Choroid plexus epithelial cell (primary cell): ENCODE data around the gene TTC1.

Experiments
- DNase-seq: peaks from one replicate; pipeline ENCODE4 v3.0.0-alpha.2; 2010; ENCODE audit warnings: low read depth
- H3K4me3 ChIP-seq: 2 replicates; pipeline ENCODE4 v1.5.1; 2011; ENCODE audit warnings: low read depth, mild to moderate bottlenecking, control low read depth, low read length, moderate library complexity
- TF ChIP-seq, protein P1 (sequence below): conservative IDR thresholded peaks from 2 replicates; pipeline ENCODE4 v1.5.1; 2011; ENCODE audit warnings: low read depth, mild to moderate bottlenecking, control low read depth, inconsistent platforms, low read length, moderate library complexity

Gene TTC1

DNA sequence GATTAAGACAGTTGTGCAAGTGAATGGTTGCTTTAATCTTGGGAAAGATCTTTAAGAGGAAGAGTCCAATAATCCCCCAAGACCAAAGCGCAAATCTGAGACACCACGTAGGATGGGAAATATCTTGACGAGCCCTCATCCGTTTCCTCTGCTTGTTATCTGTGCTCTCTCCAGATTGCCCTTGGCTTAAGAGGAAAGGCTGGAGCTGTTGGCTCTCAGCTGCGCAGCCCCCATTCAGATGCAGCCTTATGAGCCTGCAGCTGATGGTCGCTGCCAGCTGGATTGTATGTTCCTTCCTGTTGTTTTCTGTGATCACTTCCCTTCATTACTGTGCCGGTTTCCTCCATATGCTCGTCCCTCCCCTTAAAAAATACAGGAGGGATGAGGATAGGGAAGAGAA, 62.6 kb downstream of the TTC1 start:
- TF ChIP-seq, protein P1, sequence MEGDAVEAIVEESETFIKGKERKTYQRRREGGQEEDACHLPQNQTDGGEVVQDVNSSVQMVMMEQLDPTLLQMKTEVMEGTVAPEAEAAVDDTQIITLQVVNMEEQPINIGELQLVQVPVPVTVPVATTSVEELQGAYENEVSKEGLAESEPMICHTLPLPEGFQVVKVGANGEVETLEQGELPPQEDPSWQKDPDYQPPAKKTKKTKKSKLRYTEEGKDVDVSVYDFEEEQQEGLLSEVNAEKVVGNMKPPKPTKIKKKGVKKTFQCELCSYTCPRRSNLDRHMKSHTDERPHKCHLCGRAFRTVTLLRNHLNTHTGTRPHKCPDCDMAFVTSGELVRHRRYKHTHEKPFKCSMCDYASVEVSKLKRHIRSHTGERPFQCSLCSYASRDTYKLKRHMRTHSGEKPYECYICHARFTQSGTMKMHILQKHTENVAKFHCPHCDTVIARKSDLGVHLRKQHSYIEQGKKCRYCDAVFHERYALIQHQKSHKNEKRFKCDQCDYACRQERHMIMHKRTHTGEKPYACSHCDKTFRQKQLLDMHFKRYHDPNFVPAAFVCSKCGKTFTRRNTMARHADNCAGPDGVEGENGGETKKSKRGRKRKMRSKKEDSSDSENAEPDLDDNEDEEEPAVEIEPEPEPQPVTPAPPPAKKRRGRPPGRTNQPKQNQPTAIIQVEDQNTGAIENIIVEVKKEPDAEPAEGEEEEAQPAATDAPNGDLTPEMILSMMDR = no peak
- no peak for DNase-seq
- no peak overlapping the region for H3K4me3 ChIP-seq

- TF ChIP-seq, protein P1 = no peak
- no peak overlapping the region for H3K4me3 ChIP-seq
- no peak for DNase-seq
Observed at GRCh38 chr5:160071916-160072315, 63.0 kb downstream of the TTC1 start.

DNA sequence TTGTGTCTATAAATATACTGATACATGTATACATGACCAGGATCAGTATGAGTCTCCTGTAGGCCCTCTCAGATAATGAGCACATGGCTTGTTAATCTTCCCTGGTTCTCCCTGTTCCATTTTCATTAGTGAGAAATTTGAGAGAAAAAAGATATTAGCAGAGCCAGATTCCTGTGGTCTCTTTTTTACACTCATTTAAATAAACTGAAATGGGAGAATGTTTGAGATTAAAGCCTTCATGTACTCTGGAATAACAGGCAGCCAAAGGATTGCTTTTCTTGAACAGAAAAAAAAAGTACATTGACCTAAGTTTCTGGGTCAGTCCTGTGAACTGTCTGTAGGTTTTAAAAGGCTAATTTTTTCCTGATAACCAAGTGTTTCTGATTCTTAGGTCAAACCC, 66.1 kb downstream of the TTC1 start:
- no peak overlapping the region for H3K4me3 ChIP-seq
- peak; percentile 39 for DNase-seq
- TF ChIP-seq, protein P1 = no peak

GRCh38 chr5:160076997-160077396, 68.1 kb downstream of the TTC1 start:
- TF ChIP-seq, protein P1 = no peak
- DNase-seq = no peak
- H3K4me3 ChIP-seq = no peak overlapping the region

GRCh38 chr5:160079753-160080152, 70.8 kb downstream of the TTC1 start:
- TF ChIP-seq, protein P1 = no peak
- H3K4me3 ChIP-seq = no peak overlapping the region
- no peak for DNase-seq

GRCh38 chr5:160081495-160081894, 72.6 kb downstream of the TTC1 start:
- TF ChIP-seq, protein P1 = no peak
- no peak overlapping the region for H3K4me3 ChIP-seq
- DNase-seq = no peak

GRCh38 chr5:160082614-160083500, 73.9 kb downstream of the TTC1 start:
- peak; percentile 82 for DNase-seq
- no peak overlapping the region for H3K4me3 ChIP-seq
- TF ChIP-seq, protein P1 = no peak
